GM19463 (cell line): ENCODE data around the gene NOCT.
"Not testable (repeated sequence)": the region's sequence is repeated elsewhere in the genome, so short reads cannot be mapped to it uniquely, and the experiment has no call there.

ENCODE experiments used
- ATAC-seq: cut with Tn5 transposase; IDR thresholded peaks from one replicate; pipeline ENCODE4 v1.9.1; 2021; ENCODE audit warnings: mild to moderate bottlenecking, moderate library complexity; ENCODE audit not compliant: unreplicated experiment

The NOCT gene

GRCh38 chr4:139015269-139015947 lies at the start of gene NOCT:
Gene NOCT (plus strand): TSS chr4:139015781. CDS start chr4:139015982, 201 bp downstream.
- peak; percentile 91 for ATAC-seq

- ATAC-seq: peak; percentile 97
Measured at GRCh38 chr4:138967313-138967712, 48.3 kb upstream of the NOCT start.

DNA sequence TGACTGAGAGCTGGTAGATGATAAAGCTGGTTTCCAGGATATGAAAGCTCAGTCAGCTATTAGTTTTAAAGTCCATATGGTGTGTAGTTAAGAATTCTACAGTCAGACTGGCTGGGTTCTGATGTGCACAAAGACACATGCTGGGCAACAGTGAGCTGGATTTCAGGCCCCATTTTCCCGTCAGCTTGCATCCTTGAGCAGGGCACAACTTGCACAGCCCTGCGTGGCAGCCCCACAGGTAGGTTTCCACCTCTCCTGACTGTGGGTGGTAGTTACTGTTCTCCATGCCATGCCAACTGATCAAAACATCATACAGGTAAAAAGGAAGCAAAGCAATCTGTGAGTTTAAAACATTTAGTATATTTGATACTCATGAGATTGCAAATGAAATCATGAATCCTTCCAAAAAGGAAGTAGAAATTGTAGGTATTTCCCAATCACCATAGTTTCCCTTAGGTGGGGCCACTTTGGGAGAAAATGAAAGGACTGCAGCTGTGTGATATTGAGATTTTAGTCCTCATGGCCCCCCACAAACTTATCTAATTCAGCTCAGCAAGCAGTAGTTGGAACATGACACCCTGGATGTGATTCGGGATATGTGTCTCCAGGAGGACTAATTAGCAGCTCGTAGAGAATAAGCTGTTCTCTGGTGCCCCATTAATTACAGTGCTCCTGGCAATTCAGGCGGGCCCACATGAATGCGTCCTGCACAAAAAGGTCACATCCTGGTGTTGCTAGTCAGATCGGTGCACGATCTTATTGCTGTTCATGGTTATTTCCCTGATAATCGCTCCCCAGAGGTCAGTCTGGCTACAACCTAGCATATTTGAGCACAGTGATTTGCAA lies 42.4 kb upstream of the NOCT start:
- ATAC-seq: no peak

- ATAC-seq: no peak
Measured at GRCh38 chr4:138975225-138975624, 40.4 kb upstream of the NOCT start.

GRCh38 chr4:138976526-138976925 lies 39.1 kb upstream of the NOCT start:
- no peak for ATAC-seq

GRCh38 chr4:138977524-138977923 lies 38.1 kb upstream of the NOCT start:
- ATAC-seq: peak; percentile 95

DNA sequence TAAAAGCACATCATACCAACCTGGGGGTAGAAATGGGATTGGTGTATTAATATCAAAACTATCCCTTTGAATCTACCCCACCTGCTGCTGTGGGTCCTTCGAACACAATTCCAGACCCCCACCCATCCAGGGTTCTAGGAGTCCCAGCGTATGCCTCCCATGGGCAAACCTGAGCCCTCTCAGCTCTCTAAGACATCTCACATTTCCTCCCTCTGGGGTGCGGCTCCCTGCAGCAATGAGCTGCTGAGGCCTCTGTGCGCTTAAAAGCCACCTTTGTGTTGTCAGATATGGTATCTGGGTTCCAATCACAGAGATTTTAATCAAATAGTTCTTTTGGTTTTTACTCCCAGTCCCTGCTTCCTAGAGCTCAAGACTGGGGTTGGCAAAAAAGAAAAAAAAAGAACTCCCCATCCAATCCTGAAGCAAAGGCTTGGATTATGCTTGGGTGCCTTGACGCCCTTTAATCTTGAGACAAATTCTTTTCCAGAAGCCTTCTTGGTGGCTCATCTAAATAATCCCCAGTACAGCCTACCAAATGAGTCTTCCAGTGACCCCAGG lies 37.5 kb upstream of the NOCT start:
- ATAC-seq: no peak

- ATAC-seq: no peak
Measured at GRCh38 chr4:138978600-138978999, 37.0 kb upstream of the NOCT start.

GRCh38 chr4:138979742-138980141 lies 35.8 kb upstream of the NOCT start:
- no peak for ATAC-seq

- no peak for ATAC-seq
Measured at GRCh38 chr4:138981930-138982390, 33.6 kb upstream of the NOCT start.

DNA sequence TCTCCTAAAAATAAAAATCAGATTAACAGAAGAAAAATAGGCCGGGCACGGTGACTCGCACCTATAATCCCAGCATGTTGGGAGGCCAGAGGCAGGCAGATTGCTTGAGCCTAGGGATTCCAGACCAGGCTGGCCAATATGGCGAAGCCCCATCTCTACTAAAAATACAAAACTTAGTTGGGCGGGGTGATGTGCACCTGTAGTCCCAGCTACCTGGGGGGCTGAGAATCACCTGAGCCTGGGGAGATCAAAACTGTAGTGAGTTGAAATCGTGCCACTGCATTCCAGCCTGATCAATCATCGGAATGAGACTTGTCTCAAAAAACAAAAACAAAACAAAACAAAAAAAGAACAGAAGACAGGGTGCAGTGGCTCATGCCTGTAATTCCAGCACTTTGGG lies 32.8 kb upstream of the NOCT start:
- ATAC-seq: no peak

DNA sequence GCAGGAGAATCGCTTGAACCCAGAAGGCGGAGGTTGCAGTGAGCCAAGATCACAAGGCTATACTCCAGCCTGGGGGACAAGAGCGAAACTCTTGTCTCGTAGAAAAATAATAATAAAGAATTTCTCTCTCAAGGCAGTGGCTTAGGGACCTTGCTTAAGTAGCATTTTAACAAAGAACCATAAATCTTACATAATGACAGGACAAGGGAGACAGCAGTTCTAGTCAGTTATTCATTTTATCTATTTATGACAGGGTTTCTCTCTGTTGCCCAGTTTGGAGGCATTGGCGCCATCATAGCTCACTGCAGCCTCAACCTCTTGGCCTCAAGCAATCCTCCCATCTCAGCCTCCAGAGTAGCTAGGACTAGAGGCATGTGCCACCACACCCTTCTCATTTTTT lies 31.9 kb upstream of the NOCT start:
- ATAC-seq: no peak

DNA sequence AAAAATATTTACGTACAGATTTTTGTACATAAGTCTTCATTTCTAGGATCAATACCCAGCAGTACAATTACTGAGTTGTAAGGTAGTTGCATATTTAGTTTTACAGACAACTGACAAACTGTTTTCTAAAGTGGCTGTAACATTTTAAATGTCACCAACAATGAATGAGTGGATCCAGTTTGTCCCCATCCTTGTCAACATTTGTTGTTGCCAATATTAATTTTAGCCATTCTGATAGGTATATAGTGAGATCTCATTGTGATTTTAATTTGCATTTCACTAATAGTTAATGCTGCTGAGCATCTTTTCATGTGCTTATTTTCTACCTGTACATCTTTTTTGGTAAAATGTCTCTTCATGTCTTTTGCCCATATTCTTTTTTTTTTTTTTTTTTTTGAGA lies 30.9 kb upstream of the NOCT start:
- no peak for ATAC-seq

DNA sequence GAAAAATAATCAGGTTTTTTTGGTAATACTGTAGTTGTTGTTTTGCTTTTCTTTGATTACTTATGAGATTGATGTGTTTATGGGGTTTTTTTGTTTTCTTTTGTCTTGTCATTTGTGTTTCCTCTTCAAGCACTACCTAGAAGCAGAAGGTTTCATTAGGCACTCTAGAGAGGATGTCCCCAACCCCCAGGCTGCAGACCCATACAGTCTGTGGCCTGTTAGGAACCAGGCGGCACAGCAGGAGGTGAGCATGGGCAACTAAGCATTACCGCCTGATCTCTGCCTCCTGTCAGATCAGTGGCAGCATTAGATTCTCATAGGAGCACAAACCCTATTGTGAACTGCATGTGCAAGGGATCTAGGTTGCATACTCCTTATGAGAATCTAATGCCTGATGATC lies 22.9 kb upstream of the NOCT start:
- ATAC-seq: no peak

GRCh38 chr4:138996090-138996489 lies 19.5 kb upstream of the NOCT start:
- ATAC-seq: no peak

DNA sequence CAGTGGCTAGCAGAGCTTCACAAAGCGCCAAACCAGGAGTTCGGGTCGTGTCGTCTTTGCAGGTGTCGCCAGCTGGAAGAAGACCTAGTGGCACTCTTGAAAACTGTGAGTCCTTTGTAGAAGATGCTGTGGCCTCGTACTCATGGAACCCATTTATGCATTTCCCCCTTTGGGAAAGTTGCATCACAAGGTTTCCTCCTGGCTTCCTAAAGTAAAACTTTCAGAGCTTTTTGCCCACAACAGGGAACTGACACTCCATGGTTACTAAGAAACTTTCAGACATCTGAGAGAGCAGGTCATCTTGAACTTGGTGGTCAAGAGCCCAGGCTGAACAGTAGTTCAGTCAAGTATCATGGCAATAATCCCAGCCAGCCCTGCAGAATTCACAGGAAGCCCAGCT lies 15.9 kb upstream of the NOCT start:
- no peak for ATAC-seq

DNA sequence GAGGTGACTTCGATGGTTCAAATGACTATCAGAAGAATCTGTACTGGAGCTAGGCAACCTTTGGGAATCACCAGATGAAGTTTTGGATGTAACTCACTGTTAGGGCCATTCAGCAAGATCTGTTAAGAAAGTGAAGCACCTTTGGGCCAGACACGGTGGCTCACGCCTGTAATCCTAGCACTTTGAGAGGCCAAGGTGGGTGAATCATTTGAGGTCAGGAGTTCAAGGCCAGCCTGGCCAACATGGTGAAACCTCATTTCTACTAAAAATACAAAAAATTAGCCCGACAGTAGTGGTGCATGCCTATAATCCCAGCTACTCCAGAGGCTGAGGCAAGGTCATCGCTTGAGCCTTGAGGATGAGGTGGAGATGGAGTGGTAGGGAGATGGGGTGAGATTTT lies 15.4 kb upstream of the NOCT start:
- not testable (repeated sequence) for ATAC-seq

GRCh38 chr4:139001430-139001829 lies 14.2 kb upstream of the NOCT start:
- not testable (repeated sequence) for ATAC-seq

GRCh38 chr4:139003668-139004067 lies 11.9 kb upstream of the NOCT start:
- ATAC-seq: not testable (repeated sequence)

DNA sequence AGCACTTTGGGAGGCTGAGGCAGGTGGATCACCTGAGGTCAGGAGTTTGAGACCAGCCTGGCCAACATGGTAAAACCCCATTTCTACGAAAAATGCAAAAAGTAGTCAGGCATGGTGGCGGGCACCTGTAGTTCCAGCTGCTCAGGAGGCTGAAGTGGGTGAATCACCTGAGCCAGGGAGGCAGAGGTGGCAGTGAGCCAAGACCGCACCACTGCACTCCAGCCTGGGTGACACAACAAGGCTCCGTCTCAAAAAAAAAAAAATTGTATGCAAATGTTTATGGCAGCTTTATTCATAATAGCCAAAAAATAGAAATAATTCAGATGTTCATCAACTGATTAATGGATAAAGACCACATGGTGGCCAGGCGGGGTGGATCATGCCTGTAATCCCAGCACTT lies 9.8 kb upstream of the NOCT start:
- no peak for ATAC-seq

GRCh38 chr4:139007640-139008039 lies 7.9 kb upstream of the NOCT start:
- ATAC-seq: no peak

- not testable (repeated sequence) for ATAC-seq
Measured at GRCh38 chr4:139008278-139008677, 7.3 kb upstream of the NOCT start.
